CD4-positive, alpha-beta T cell (primary cell): Measurements from ENCODE around the gene ANKS1B. TPM values are rescaled to one million over a fixed set of nuclear protein-coding genes. Genes with fewer than 3 reads are reported as not detected.

Source experiments
- ATAC-seq: fragments of 200-7000 bp; cut with Tn5 transposase; one replicate; pipeline ENCODE4 v1.10.0; 2022; ENCODE audit warnings: mild to moderate bottlenecking; ENCODE audit not compliant: poor library complexity
- CTCF ChIA-PET: fragments of 350-600 bp; sonication (Branson Sonifier 250); formaldehyde crosslinking; loops from one replicate; lab custom pipeline; 2021; ENCODE audit warnings: antibody characterized with exemption, inconsistent platforms; lab: Charles Lee
- POLR2A ChIA-PET: fragments of 350-600 bp; sonication (Branson Sonifier 250); formaldehyde crosslinking; loops from one replicate; lab custom pipeline; 2021; ENCODE audit warnings: antibody characterized with exemption, inconsistent platforms; lab: Charles Lee
- DNase-seq, 14 experiments: peaks; one replicate each; pipeline ENCODE4 v3.0.0-alpha.2; 2013 to 2020; ENCODE audit warnings: mixed read lengths in 2 of 14
- H3K27ac ChIP-seq, 2 donors: one replicate each; pipeline versions ENCODE4 v1.5.1 to v1.7.0; 2013; ENCODE audit warnings: low read length in 2 of 2, low read depth in 1 of 2, mild to moderate bottlenecking in 1 of 2
- H3K27me3 ChIP-seq, 2 experiments: 1 replicate in 1 of 2; 2 replicates in 1 of 2; pipeline versions ENCODE4 v1.6.1 to v1.7.0; 2013; ENCODE audit warnings: low read length in 2 of 2, control low read depth in 1 of 2, mild to moderate bottlenecking in 1 of 2, moderate library complexity in 1 of 2; ENCODE audit not compliant: insufficient read depth in 2 of 2, control insufficient read depth in 1 of 2
- H3K36me3 ChIP-seq: one replicate; pipeline ENCODE4 v1.6.1; 2013; ENCODE audit warnings: low read length, control low read depth; ENCODE audit not compliant: insufficient read depth
- H3K4me1 ChIP-seq: one replicate; pipeline ENCODE4 v1.6.1; 2013; ENCODE audit warnings: low read length, control low read depth; ENCODE audit not compliant: insufficient read depth
- H3K4me3 ChIP-seq: one replicate; pipeline ENCODE4 v1.5.1; 2013; ENCODE audit warnings: mild to moderate bottlenecking, low read length, moderate library complexity
- H3K9me3 ChIP-seq, 2 experiments: 1 replicate in 1 of 2; 2 replicates in 1 of 2; pipeline versions ENCODE4 v1.6.1 to v1.7.0; 2013; ENCODE audit warnings: low read length in 2 of 2, mild to moderate bottlenecking in 2 of 2, control low read depth in 1 of 2, moderate library complexity in 1 of 2; ENCODE audit not compliant: control insufficient read depth in 1 of 2, insufficient read depth in 1 of 2
- H3K27ac Mint-ChIP-seq: one replicate; pipeline ENCODE4 v1.8.0; 2020; ENCODE audit warnings: mixed read lengths
- H3K27me3 Mint-ChIP-seq: one replicate; pipeline ENCODE4 v1.8.0; 2021; ENCODE audit warnings: mixed read lengths
- H3K36me3 Mint-ChIP-seq: one replicate; pipeline ENCODE4 v1.8.0; 2021; ENCODE audit warnings: low read depth, mixed read lengths
- H3K4me1 Mint-ChIP-seq: one replicate; pipeline ENCODE4 v1.8.0; 2021; ENCODE audit warnings: low read depth, mixed read lengths
- H3K4me3 Mint-ChIP-seq: one replicate; pipeline ENCODE4 v1.8.0; 2020; ENCODE audit warnings: mild to moderate bottlenecking, mixed read lengths
- H3K9me3 Mint-ChIP-seq: one replicate; pipeline ENCODE4 v1.8.0; 2020; ENCODE audit warnings: mixed read lengths
- CTCF ChIP-seq: fragments of 200-600 bp; IDR thresholded peaks from one replicate; pipeline ENCODE4 v1.8.0; 2022; ENCODE audit warnings: antibody characterized with exemption, mild to moderate bottlenecking
- intact Hi-C, 2 experiments: fragments of 100-400 bp; cut with DNase I in 1 of 2; cut with micrococcal nuclease in 1 of 2; formaldehyde crosslinking; loops; one replicate each; pipeline versions ENCODE4 v1.15.1 to v1.9.0; 2023 to 2025; cut with DNase I, micrococcal nuclease
- polyA plus RNA-seq, 2 donors: library from polyadenylated mRNA; unstranded; fragments of 120-200 nt; gene quantifications; one replicate each; pipeline ENCODE4 v1.2.1, GENCODE V29; 2013
- total RNA-seq, 174 experiments: library from RNA in 2 of 174; stranded (reverse) in 2 of 174; gene quantifications; one replicate each; pipeline ENCODE4 v1.2.3 and lab custom pipeline; 2021 to 2026

ANKS1B gene
- total RNA-seq (1 to 10 TPM in 1 of 2 experiments, under 1 TPM in 1; 0.16 to 1.1 TPM), total RNA-seq (lab: John Stamatoyannopoulos, UW) (0 to 1.5 (median 0.45) reads per million in 172 experiments)
- polyA plus RNA-seq (2013, experiment 1 of 2) = 0.58 TPM
- 0.61 TPM for polyA plus RNA-seq (2013, experiment 2 of 2)

DNA sequence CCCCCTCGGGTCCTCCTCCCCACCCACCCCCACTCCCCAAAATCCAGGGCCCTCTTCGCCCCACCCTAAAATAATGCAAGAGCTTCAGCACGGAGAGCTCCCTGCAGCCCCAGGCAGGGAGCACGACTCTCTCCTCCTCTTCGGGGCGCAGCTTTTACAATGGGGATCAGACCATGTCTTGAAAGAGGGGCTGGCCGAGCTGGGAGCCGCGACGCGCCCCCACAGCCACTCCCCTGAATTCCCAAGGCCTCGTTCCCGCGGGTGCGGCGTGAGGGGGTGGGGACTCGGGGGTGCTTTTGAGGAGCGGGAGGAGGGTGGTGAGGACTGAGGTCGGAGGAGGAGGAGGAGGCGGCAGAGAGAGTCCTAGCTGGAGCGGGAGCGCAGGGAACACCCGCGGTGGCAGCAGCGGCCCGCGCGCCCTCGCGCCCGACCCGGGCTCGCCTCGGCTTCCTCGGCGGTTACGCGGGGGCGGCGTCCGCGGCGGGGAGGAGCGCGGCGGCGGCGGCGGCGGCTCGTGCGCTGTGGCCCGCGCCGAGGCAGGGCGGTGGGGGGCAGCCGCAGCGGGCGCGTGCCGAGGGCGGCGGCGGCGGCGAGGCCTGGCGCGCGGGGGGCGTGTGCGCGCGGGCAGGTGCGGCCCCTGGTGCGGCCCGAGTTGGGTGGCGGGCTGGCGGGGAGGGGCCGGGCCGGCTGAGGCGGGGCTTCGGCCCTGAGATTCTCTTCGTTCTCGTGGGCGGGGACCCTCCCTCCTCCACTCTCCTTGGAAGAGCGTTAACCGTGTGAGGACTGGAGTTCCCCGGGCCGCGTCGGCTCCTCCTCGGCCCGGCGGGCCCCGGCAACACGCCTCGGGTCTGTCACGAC is at the start of gene ANKS1B:
TSS of gene ANKS1B (minus strand) at position 666 of the 858 bp plus-strand sequence. CDS start 699 bp downstream, outside the sequence.
- no peaks in the 10 kb centered on the region for H3K36me3 ChIP-seq
- H3K4me3 ChIP-seq = no peak within 1 kb of the TSS
- H3K27ac ChIP-seq = no peak within 1 kb of the TSS
- H3K27me3 ChIP-seq = peaks cover 13 to 46% of the 10 kb centered on the region in 2 experiments
- H3K4me3 Mint-ChIP-seq = peak within 1 kb of the TSS; percentile 22
- ATAC-seq (no peak), DNase-seq (no peak)
- peaks cover 77% of the 10 kb centered on the region for H3K27me3 Mint-ChIP-seq
- no peaks in the 10 kb centered on the region for H3K9me3 ChIP-seq
- no peaks in the 10 kb centered on the region for H3K36me3 Mint-ChIP-seq
- H3K4me1 Mint-ChIP-seq = no peaks in the 10 kb centered on the region
- intact Hi-C loops = no loop called here
- no peak for TF ChIP-seq CTCF
- POLR2A ChIA-PET = no interaction called here
- CTCF ChIA-PET = no interaction called here
- no peak within 1 kb of the TSS for H3K27ac Mint-ChIP-seq
- no peaks in the 10 kb centered on the region for H3K4me1 ChIP-seq
- H3K9me3 Mint-ChIP-seq = no peaks in the 10 kb centered on the region

GRCh38 chr12:100031836-100032235 is 47.1 kb upstream of the ANKS1B start:
- ChIA-PET POLR2A (no interaction called here), CTCF (no interaction called here)
- Mint-ChIP-seq H3K4me1 (no peaks in the 10 kb centered on the region), H3K9me3 (peaks cover 5% of the 10 kb centered on the region), H3K27ac (no peak overlapping the region), H3K27me3 (no peaks in the 10 kb centered on the region), H3K4me3 (no peak overlapping the region), H3K36me3 (peaks cover 16% of the 10 kb centered on the region)
- Histone ChIP-seq H3K27ac (no peak overlapping the region), H3K4me1 (no peaks in the 10 kb centered on the region), H3K9me3 (no peaks in the 10 kb centered on the region), H3K4me3 (no peak overlapping the region), H3K27me3 (no peaks in the 10 kb centered on the region), H3K36me3 (no peaks in the 10 kb centered on the region)
- DNase-seq (no peak), ATAC-seq (no peak)
- intact Hi-C loops = no loop called here
- no peak for TF ChIP-seq CTCF

GRCh38 chr12:100027671-100028070 is 42.9 kb upstream of the ANKS1B start:
- Mint-ChIP-seq H3K4me3 (no peak overlapping the region), H3K27me3 (no peaks in the 10 kb centered on the region), H3K9me3 (peaks cover 5% of the 10 kb centered on the region), H3K36me3 (peaks cover under 1% of the 10 kb centered on the region), H3K4me1 (no peaks in the 10 kb centered on the region), H3K27ac (no peak overlapping the region)
- ATAC-seq (no peak), DNase-seq (no peak)
- Histone ChIP-seq H3K4me3 (no peak overlapping the region), H3K4me1 (no peaks in the 10 kb centered on the region), H3K27ac (no peak overlapping the region), H3K9me3 (no peaks in the 10 kb centered on the region), H3K27me3 (no peaks in the 10 kb centered on the region), H3K36me3 (no peaks in the 10 kb centered on the region)
- POLR2A ChIA-PET = no interaction called here
- TF ChIP-seq CTCF = no peak
- intact Hi-C loops = no loop called here
- CTCF ChIA-PET = no interaction called here
